ENCODE results near the gene MAN2C1. TPM values are rescaled to one million over a fixed set of nuclear protein-coding genes. Genes with fewer than 3 reads are reported as not detected.
"Not testable (repeated sequence)": the region's sequence is repeated elsewhere in the genome, so short reads cannot be mapped to it uniquely, and the experiment has no call there.

Gene MAN2C1
- total RNA-seq (100 to 1,000 TPM; 198 to 257 TPM), polyA plus RNA-seq (100 to 1,000 TPM in 1 of 2 donors, 10 to 100 TPM in 1; 49.2 to 768 TPM)
- long read RNA-seq, donor 1, transcript MAN2C1-201 (26 exons, 3,284 nt): major isoform, 34 of 101 reads
- long read RNA-seq, donor 1, transcript MAN2C1-242 (26 exons, 3,177 nt): minor isoform, 8 of 101 reads
- long read RNA-seq, donor 1, partial matches to known transcripts: 30 of 101 reads
- long read RNA-seq, donor 1, other reads (novel, unspliced or antisense): 29 of 101 reads
- long read RNA-seq, donor 2, partial matches to known transcripts: 12 of 33 reads
- long read RNA-seq, donor 2, other reads (novel, unspliced or antisense): 14 of 33 reads

DNA sequence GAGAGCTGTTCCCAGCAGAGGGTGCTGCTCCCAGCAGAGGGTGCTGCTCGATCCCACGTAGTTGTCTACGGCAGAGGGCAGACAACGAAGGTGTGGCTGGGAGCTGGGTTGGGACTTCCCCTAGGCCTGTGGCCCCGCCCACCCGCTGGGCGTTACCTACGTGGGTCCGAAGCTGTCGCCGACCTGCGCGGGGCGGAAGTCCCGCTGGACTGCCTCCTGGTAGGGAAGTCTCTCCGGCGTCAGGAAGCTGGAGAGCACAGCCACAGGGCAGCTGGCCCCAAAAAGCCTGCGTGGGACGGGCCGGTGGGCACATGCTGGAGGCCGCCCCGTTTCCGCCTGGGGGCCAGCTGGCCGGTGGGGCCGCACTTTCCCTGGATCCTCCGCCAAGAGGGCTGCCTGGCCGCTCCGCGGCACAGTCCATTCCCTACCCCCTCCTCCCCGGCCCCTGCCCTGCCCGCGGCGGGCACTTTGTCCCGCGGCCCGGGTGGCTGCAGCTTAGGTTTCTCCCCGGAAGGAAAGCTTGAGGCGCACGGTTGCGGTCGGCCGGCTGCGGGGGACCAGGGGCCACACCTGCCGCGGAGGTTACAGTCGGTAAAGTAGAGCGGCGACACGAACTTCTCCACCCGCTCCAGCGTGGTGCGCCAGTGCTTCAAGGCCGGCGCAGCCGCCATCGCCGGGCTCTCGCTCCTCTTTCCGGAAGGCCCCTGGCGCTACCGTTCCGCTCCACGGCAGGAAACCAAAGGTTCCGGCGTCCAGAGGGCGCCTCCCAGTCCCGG, at the start of gene MAN2C1:
TSS of gene MAN2C1 (minus strand) at position 695 of the 776 bp plus-strand sequence. CDS start at position 671, 24 bp downstream.
- ATAC-seq (ENCODE audit: low FRiP score) (peak; percentile 96), DNase-seq (peak; percentile 96 to 98)
- intact Hi-C loops (cut with DNase I): loop anchor here (2.0 to 10.0 kb wide), 3 partner anchors 84 to 257 kb away; partner anchors contain the start of genes SNUPN (in 2 of the 2) and SIN3A (in 1 of the 2)
- Histone ChIP-seq H3K27me3 (ENCODE audit: control insufficient read depth in 1 of 2, insufficient read depth in 2 of 2, low read length in 1 of 2) (no peaks in the 10 kb centered on the region), H3K27ac (ENCODE audit: low read depth in 1 of 2, low read length in 2 of 2) (peak within 1 kb of the TSS; percentile 1 to 90), H3K4me3 (ENCODE audit: low read length in 2 of 2) (peak within 1 kb of the TSS; percentile 59 to 70), H3K4me1 (ENCODE audit: control insufficient read depth in 1 of 2, insufficient read depth in 2 of 2, low read length in 2 of 2) (no peaks in the 10 kb centered on the region), H3K36me3 (ENCODE audit: control insufficient read depth in 1 of 2, insufficient read depth in 2 of 2, low read length in 1 of 2) (peaks cover 0 to 4% of the 10 kb centered on the region in 2 donors), H3K9me3 (ENCODE audit: control insufficient read depth, low read length) (no peaks in the 10 kb centered on the region)
- WGBS, 2 donors: 1% methylated on average over 55 to 67 of the region's 67 CpGs

DNA sequence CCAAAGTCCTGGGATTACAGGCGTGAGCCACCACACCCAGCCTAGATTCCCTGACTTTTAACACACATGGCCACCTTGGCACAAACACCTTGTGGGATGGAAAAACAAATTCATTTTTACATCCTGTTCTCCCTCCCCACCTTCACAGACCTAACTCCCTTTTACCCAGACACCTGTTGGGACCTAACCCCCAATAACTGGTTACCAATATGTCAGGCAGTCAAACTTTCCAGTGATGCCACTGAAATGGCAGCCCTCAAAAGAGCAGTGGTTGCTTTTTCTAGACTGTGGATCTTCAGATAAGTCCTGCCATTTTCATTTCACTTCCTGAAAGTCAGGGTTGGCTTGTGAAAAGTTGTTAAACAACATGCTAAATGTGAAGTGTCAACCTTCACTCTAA, 48.2 kb upstream of the MAN2C1 start:
- DNase-seq: no peak
- intact Hi-C loops (cut with DNase I): no loop called here
- 86 to 97% methylated on average over 1 of the region's 1 CpG for WGBS, 2 donors
- no peak overlapping the region for H3K27ac ChIP-seq (ENCODE audit: low read depth in 1 of 2, low read length in 2 of 2)
- no peak overlapping the region for H3K4me3 ChIP-seq (ENCODE audit: low read length in 2 of 2)
- H3K4me1 ChIP-seq (ENCODE audit: control insufficient read depth in 1 of 2, insufficient read depth in 2 of 2, low read length in 2 of 2): no peaks in the 10 kb centered on the region
- H3K36me3 ChIP-seq (ENCODE audit: control insufficient read depth in 1 of 2, insufficient read depth in 2 of 2, low read length in 1 of 2): peaks cover 4 to 5% of the 10 kb centered on the region in 2 donors
- ATAC-seq (ENCODE audit: low FRiP score): no peak
- H3K27me3 ChIP-seq (ENCODE audit: control insufficient read depth in 1 of 2, insufficient read depth in 2 of 2, low read length in 1 of 2): no peaks in the 10 kb centered on the region
- H3K9me3 ChIP-seq (ENCODE audit: control insufficient read depth, low read length): no peaks in the 10 kb centered on the region

DNA sequence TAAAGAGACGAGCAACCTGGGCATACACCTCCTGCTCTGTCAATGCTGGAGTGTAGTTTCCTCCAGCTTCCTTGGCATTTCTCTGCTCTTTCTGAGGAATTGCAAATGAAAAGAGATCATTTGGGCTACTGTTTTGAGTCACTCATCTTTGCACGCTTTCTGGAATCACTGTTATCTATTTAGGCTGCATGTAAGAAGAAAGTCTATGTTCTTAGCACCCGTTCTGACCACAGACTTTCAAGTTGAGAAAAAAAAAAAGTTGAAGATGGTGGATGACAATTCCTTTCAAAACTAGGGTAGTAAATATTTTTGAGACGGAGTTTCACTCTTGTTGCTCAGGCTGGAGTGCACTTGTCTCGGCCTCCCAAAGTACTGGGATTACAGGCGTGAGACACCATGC, 41.8 kb upstream of the MAN2C1 start:
- DNase-seq (no peak), ATAC-seq (ENCODE audit: low FRiP score) (no peak)
- Histone ChIP-seq H3K27me3 (ENCODE audit: control insufficient read depth in 1 of 2, insufficient read depth in 2 of 2, low read length in 1 of 2) (no peaks in the 10 kb centered on the region), H3K4me3 (ENCODE audit: low read length in 2 of 2) (no peak overlapping the region), H3K27ac (ENCODE audit: low read depth in 1 of 2, low read length in 2 of 2) (no peak overlapping the region), H3K36me3 (ENCODE audit: control insufficient read depth in 1 of 2, insufficient read depth in 2 of 2, low read length in 1 of 2) (peaks cover 10 to 13% of the 10 kb centered on the region in 2 donors), H3K9me3 (ENCODE audit: control insufficient read depth, low read length) (no peaks in the 10 kb centered on the region), H3K4me1 (ENCODE audit: control insufficient read depth in 1 of 2, insufficient read depth in 2 of 2, low read length in 2 of 2) (no peaks in the 10 kb centered on the region)
- 83 to 85% methylated on average over 6 of the region's 6 CpGs for WGBS, 2 donors
- intact Hi-C loops (cut with DNase I): no loop called here

DNA sequence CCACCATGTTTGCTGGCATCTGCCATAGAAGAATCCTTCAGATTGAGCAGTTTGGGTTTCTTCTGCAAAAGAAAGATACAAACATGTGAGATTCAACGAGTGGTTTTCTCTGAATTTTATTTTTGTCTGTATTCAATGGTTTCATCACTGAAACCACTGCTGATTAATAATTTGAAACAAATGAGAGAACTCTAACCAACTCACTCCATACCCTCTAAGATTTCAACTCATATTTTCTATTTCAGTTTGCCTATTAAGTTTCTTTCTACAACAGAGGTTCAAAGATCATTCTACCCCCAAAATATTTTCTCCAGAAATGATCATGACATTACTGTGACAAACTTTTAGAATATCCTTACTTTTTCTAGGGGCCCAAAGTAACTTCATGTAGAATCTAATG, 38.7 kb upstream of the MAN2C1 start:
- Histone ChIP-seq H3K4me3 (ENCODE audit: low read length in 2 of 2) (no peak overlapping the region), H3K27ac (ENCODE audit: low read depth in 1 of 2, low read length in 2 of 2) (no peak overlapping the region), H3K4me1 (ENCODE audit: control insufficient read depth in 1 of 2, insufficient read depth in 2 of 2, low read length in 2 of 2) (no peaks in the 10 kb centered on the region), H3K9me3 (ENCODE audit: control insufficient read depth, low read length) (no peaks in the 10 kb centered on the region), H3K36me3 (ENCODE audit: control insufficient read depth in 1 of 2, insufficient read depth in 2 of 2, low read length in 1 of 2) (peaks cover 8 to 9% of the 10 kb centered on the region in 2 donors), H3K27me3 (ENCODE audit: control insufficient read depth in 1 of 2, insufficient read depth in 2 of 2, low read length in 1 of 2) (no peaks in the 10 kb centered on the region)
- ATAC-seq (ENCODE audit: low FRiP score) (no peak), DNase-seq (no peak)
- intact Hi-C loops (cut with DNase I): no loop called here
- 89% methylated on average over 1 of the region's 1 CpG for WGBS, 2 donors

DNA sequence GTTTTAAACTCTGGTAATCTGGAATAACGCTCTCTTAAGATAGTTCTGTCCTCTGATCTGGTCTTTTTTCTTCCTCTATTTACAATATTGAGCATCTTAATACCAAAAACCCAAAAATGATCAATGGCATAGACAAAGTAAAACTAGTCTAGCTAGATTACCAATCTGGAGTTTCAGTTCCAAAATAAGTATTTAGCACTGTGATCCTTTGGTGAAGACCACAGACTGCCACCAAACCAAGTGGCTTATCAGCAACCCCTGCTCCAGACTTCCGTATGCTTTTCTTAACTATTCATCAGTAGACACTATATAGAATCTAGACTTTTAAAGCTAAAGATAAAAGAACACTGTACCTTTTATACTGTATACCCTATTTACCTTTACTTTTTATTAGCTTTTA, 35.5 kb upstream of the MAN2C1 start:
- H3K27me3 ChIP-seq (ENCODE audit: control insufficient read depth in 1 of 2, insufficient read depth in 2 of 2, low read length in 1 of 2): no peaks in the 10 kb centered on the region
- intact Hi-C loops (cut with DNase I): no loop called here
- no peaks in the 10 kb centered on the region for H3K9me3 ChIP-seq (ENCODE audit: control insufficient read depth, low read length)
- 84 to 88% methylated on average over 2 of the region's 2 CpGs for WGBS, 2 donors
- ATAC-seq (ENCODE audit: low FRiP score) (no peak), DNase-seq (no peak)
- no peaks in the 10 kb centered on the region for H3K4me1 ChIP-seq (ENCODE audit: control insufficient read depth in 1 of 2, insufficient read depth in 2 of 2, low read length in 2 of 2)
- H3K36me3 ChIP-seq (ENCODE audit: control insufficient read depth in 1 of 2, insufficient read depth in 2 of 2, low read length in 1 of 2): peaks cover 3 to 5% of the 10 kb centered on the region in 2 donors
- no peak overlapping the region for H3K4me3 ChIP-seq (ENCODE audit: low read length in 2 of 2)
- no peak overlapping the region for H3K27ac ChIP-seq (ENCODE audit: low read depth in 1 of 2, low read length in 2 of 2)

DNA sequence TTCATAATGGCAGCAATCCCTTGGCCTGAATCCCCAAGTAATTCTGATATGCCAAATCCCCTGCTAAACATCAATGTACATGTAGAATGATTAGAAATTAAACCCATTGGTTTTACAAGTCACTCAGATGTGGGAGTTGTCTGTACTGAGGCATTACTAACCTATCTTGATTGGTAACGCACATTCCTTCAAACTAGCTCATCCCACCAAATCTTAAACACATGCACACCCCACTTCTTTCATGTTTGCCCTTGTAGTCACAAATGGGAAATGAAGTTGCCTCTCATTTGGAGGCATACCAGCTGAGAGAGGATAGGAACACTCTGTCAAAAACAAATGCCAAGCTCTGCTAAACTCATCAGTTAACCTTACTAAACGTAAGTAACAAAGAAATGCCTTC, 29.1 kb upstream of the MAN2C1 start:
- intact Hi-C loops (cut with DNase I): no loop called here
- Histone ChIP-seq H3K36me3 (ENCODE audit: control insufficient read depth in 1 of 2, insufficient read depth in 2 of 2, low read length in 1 of 2) (peaks cover 8 to 11% of the 10 kb centered on the region in 2 donors), H3K27ac (ENCODE audit: low read depth in 1 of 2, low read length in 2 of 2) (no peak overlapping the region), H3K4me1 (ENCODE audit: control insufficient read depth in 1 of 2, insufficient read depth in 2 of 2, low read length in 2 of 2) (no peaks in the 10 kb centered on the region), H3K4me3 (ENCODE audit: low read length in 2 of 2) (no peak overlapping the region), H3K9me3 (ENCODE audit: control insufficient read depth, low read length) (no peaks in the 10 kb centered on the region), H3K27me3 (ENCODE audit: control insufficient read depth in 1 of 2, insufficient read depth in 2 of 2, low read length in 1 of 2) (no peaks in the 10 kb centered on the region)
- WGBS, 2 donors: 78 to 82% methylated on average over 2 of the region's 2 CpGs
- no peak for ATAC-seq (ENCODE audit: low FRiP score)
- no peak for DNase-seq

DNA sequence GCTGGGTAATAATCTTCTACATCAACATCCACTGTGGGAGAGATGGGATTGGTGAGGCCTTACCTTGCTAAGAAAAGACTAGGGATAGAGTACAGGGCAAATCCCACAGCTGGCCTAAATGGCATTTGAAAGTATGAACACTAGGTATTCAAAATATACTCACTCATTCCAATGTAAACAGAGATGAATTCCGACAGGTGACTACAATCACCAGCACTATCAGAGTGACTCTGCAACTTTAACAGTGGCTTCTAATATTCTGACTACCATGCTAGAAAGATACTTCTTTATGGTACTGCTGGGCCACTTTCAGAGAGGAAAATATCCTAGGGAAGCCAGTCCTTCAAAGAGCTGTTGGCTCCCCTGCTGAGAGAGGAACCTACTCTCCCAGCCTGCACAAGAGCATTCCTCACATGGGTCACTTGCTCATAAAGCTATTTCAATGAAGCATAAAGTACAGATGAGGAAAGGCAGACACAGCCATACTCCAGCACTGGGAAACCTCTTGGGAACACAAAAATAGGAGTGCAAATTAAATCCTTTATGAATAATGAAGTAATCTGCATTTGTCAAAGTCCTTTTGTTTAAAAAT, 21.5 kb upstream of the MAN2C1 start:
- intact Hi-C loops (cut with DNase I): no loop called here
- Histone ChIP-seq H3K27ac (ENCODE audit: low read depth in 1 of 2, low read length in 2 of 2) (no peak overlapping the region), H3K4me3 (ENCODE audit: low read length in 2 of 2) (no peak overlapping the region), H3K36me3 (ENCODE audit: control insufficient read depth in 1 of 2, insufficient read depth in 2 of 2, low read length in 1 of 2) (peaks cover 18 to 23% of the 10 kb centered on the region in 2 donors), H3K4me1 (ENCODE audit: control insufficient read depth in 1 of 2, insufficient read depth in 2 of 2, low read length in 2 of 2) (no peaks in the 10 kb centered on the region), H3K9me3 (ENCODE audit: control insufficient read depth, low read length) (no peaks in the 10 kb centered on the region), H3K27me3 (ENCODE audit: control insufficient read depth in 1 of 2, insufficient read depth in 2 of 2, low read length in 1 of 2) (no peaks in the 10 kb centered on the region)
- DNase-seq: no peak
- no peak for ATAC-seq (ENCODE audit: low FRiP score)
- WGBS, 2 donors: 70 to 71% methylated on average over 1 of the region's 1 CpG

DNA sequence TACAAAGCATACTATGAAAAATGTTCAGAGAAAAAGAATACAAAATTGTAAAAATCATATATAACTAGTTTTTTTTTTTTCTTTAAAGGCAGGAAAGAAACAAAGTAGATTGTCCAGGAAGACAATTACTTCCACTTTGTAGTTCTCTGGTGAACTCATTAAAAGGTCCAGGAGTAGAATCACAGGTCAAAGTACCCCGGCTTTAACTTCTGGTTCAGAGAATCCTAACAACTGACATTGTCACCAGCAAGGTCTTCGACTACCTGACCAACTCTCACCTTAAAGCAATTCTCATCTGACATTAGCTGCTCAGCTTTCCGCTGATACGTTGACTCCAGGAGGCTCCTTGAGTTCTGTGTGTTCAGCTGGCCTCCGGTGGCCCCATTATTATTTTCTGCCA, 15.6 kb upstream of the MAN2C1 start:
- H3K4me3 ChIP-seq (ENCODE audit: low read length in 2 of 2); DNase-seq; intact Hi-C loops (cut with DNase I); H3K27me3 ChIP-seq (ENCODE audit: control insufficient read depth in 1 of 2, insufficient read depth in 2 of 2, low read length in 1 of 2); ATAC-seq (ENCODE audit: low FRiP score); H3K27ac ChIP-seq (ENCODE audit: low read depth in 1 of 2, low read length in 2 of 2); H3K4me1 ChIP-seq (ENCODE audit: control insufficient read depth in 1 of 2, insufficient read depth in 2 of 2, low read length in 2 of 2); H3K9me3 ChIP-seq (ENCODE audit: control insufficient read depth, low read length): not testable (repeated sequence)
- peaks cover 11 to 16% of the 10 kb centered on the region in 2 donors for H3K36me3 ChIP-seq (ENCODE audit: control insufficient read depth in 1 of 2, insufficient read depth in 2 of 2, low read length in 1 of 2)
- 92 to 93% methylated on average over 5 of the region's 5 CpGs for WGBS, 2 donors
